CD4-positive, CD25-positive, alpha-beta regulatory T cell (primary cell): Measurements from ENCODE around the gene ASXL2. TPM values are rescaled to one million over a fixed set of nuclear protein-coding genes. Genes with fewer than 3 reads are reported as not detected.
"Not testable (repeated sequence)": the region's sequence is repeated elsewhere in the genome, so short reads cannot be mapped to it uniquely, and the experiment has no call there.

ENCODE experiments used
- ATAC-seq, 2 donors: fragments of 150-1000 bp; cut with Tn5 transposase; one replicate each; pipeline ENCODE4 v1.10.0; 2021; ENCODE audit warnings: low read depth in 2 of 2, moderate number of reproducible peaks in 2 of 2, moderate library complexity in 1 of 2
- DNase-seq, 3 donors: peaks; one replicate each; pipeline versions ENCODE4 v3.0.0 to v3.0.0-alpha.2; 2012 to 2022; ENCODE audit warnings: mixed read lengths in 1 of 3
- H3K27ac ChIP-seq: one replicate; pipeline ENCODE4 v1.7.0; 2013; ENCODE audit warnings: mild to moderate bottlenecking, low read length; ENCODE audit not compliant: insufficient read depth, poor library complexity, severe bottlenecking
- H3K27me3 ChIP-seq: one replicate; pipeline ENCODE4 v1.7.0; 2013; ENCODE audit warnings: low read length; ENCODE audit not compliant: control insufficient read depth, insufficient read depth
- H3K36me3 ChIP-seq: one replicate; pipeline ENCODE4 v1.7.0; 2013; ENCODE audit warnings: mild to moderate bottlenecking, low read length, moderate library complexity; ENCODE audit not compliant: control insufficient read depth, insufficient read depth
- H3K4me1 ChIP-seq: 2 replicates; pipeline ENCODE4 v1.7.0; 2013; ENCODE audit warnings: mild to moderate bottlenecking, low read length; ENCODE audit not compliant: insufficient read depth, control insufficient read depth, poor library complexity, severe bottlenecking
- H3K4me3 ChIP-seq: one replicate; pipeline ENCODE4 v1.7.0; 2013; ENCODE audit warnings: low read depth, mild to moderate bottlenecking, low read length, moderate library complexity
- H3K9me3 ChIP-seq, 2 experiments: 1 replicate in 1 of 2; 2 replicates in 1 of 2; pipeline ENCODE4 v1.7.0; 2013; ENCODE audit warnings: low read length in 2 of 2, mild to moderate bottlenecking in 1 of 2, moderate library complexity in 1 of 2; ENCODE audit not compliant: control insufficient read depth in 2 of 2
- H3K27ac Mint-ChIP-seq, 3 donors: one replicate each; pipeline ENCODE4 v1.8.0; 2020 to 2022; ENCODE audit warnings: mild to moderate bottlenecking in 3 of 3, mixed read lengths in 3 of 3, moderate library complexity in 2 of 3
- H3K27me3 Mint-ChIP-seq: one replicate; pipeline ENCODE4 v1.8.0; 2022; ENCODE audit warnings: mild to moderate bottlenecking, mixed read lengths
- H3K36me3 Mint-ChIP-seq: one replicate; pipeline ENCODE4 v1.8.0; 2020; ENCODE audit warnings: mixed read lengths
- H3K4me1 Mint-ChIP-seq, 4 donors: one replicate each; pipeline ENCODE4 v1.8.0; 2020 to 2022; ENCODE audit warnings: mixed read lengths in 4 of 4, mild to moderate bottlenecking in 1 of 4
- H3K4me3 Mint-ChIP-seq, 4 donors: one replicate each; pipeline ENCODE4 v1.8.0; 2020 to 2022; ENCODE audit warnings: mild to moderate bottlenecking in 4 of 4, mixed read lengths in 4 of 4, moderate library complexity in 3 of 4
- H3K9me3 Mint-ChIP-seq, 7 donors: one replicate each; pipeline ENCODE4 v1.8.0; 2020 to 2022; ENCODE audit warnings: mixed read lengths in 7 of 7, mild to moderate bottlenecking in 3 of 7, moderate library complexity in 2 of 7
- polyA plus RNA-seq, 4 donors: library from polyadenylated mRNA; unstranded; fragments of 300-500 nt; fragmentation: Illumina TruSeq; gene quantifications; one replicate each; pipeline ENCODE4 v1.2.3, GENCODE V29; 2021
- total RNA-seq: library from RNA; stranded (reverse); gene quantifications from one replicate; pipeline ENCODE4 v1.2.3, GENCODE V29; 2022

ASXL2 gene
- total and polyA plus RNA-seq, 5 donors from 2014 or later, result 6.8 to 48.6 (median 8.2) TPM

GRCh38 chr2:25856377-25856776 is 21.9 kb downstream of the ASXL2 start:
- Mint-ChIP-seq H3K36me3 (peaks cover 4% of the 10 kb centered on the region), H3K27me3 (no peaks in the 10 kb centered on the region), H3K27ac (no peak overlapping the region), H3K9me3 (no peaks in the 10 kb centered on the region), H3K4me3 (no peak overlapping the region), H3K4me1 (peaks cover 28 to 54% (median 49%) of the 10 kb centered on the region in 4 donors)
- Histone ChIP-seq H3K9me3 (no peaks in the 10 kb centered on the region), H3K27ac (no peak overlapping the region), H3K4me1 (peaks cover 40% of the 10 kb centered on the region), H3K27me3 (no peaks in the 10 kb centered on the region), H3K4me3 (no peak overlapping the region), H3K36me3 (peaks cover 5% of the 10 kb centered on the region)
- ATAC-seq (no peak), DNase-seq (no peak)

GRCh38 chr2:25855065-25855464 is 23.2 kb downstream of the ASXL2 start:
- ATAC-seq (no peak), DNase-seq (no peak)
- no peak overlapping the region for H3K4me3 ChIP-seq
- peak overlapping the region in 2 of 3 donors; percentile 44 to 72 for H3K27ac Mint-ChIP-seq
- no peaks in the 10 kb centered on the region for H3K27me3 ChIP-seq
- H3K4me1 Mint-ChIP-seq, result peaks cover 23 to 54% (median 51%) of the 10 kb centered on the region in 4 donors
- peaks cover 40% of the 10 kb centered on the region for H3K4me1 ChIP-seq
- no peaks in the 10 kb centered on the region for H3K27me3 Mint-ChIP-seq
- H3K4me3 Mint-ChIP-seq, result no peak overlapping the region
- no peaks in the 10 kb centered on the region for H3K9me3 ChIP-seq
- H3K36me3 ChIP-seq, result peaks cover 5% of the 10 kb centered on the region
- no peak overlapping the region for H3K27ac ChIP-seq
- no peaks in the 10 kb centered on the region for H3K9me3 Mint-ChIP-seq
- H3K36me3 Mint-ChIP-seq, result peaks cover 4% of the 10 kb centered on the region

GRCh38 chr2:25854613-25855012 is 23.7 kb downstream of the ASXL2 start:
- ATAC-seq (no peak), DNase-seq (no peak)
- Mint-ChIP-seq H3K9me3 (no peaks in the 10 kb centered on the region), H3K4me1 (peaks cover 22 to 53% (median 50%) of the 10 kb centered on the region in 4 donors), H3K36me3 (peaks cover 4% of the 10 kb centered on the region), H3K4me3 (no peak overlapping the region), H3K27ac (peak overlapping the region in 2 of 3 donors; percentile 44 to 72), H3K27me3 (no peaks in the 10 kb centered on the region)
- Histone ChIP-seq H3K27ac (no peak overlapping the region), H3K36me3 (peaks cover 5% of the 10 kb centered on the region), H3K27me3 (no peaks in the 10 kb centered on the region), H3K4me3 (no peak overlapping the region), H3K4me1 (peaks cover 37% of the 10 kb centered on the region), H3K9me3 (no peaks in the 10 kb centered on the region)

- no peaks in the 10 kb centered on the region for H3K27me3 ChIP-seq
- peaks cover 5% of the 10 kb centered on the region for H3K36me3 ChIP-seq
- peak overlapping the region; percentile 48 for H3K27ac ChIP-seq
- Mint-ChIP-seq H3K27ac (peak overlapping the region; percentile 52 to 66 (median 62)), H3K36me3 (peaks cover 4% of the 10 kb centered on the region), H3K27me3 (no peaks in the 10 kb centered on the region), H3K9me3 (no peaks in the 10 kb centered on the region), H3K4me1 (peaks cover 18 to 49% (median 46%) of the 10 kb centered on the region in 4 donors), H3K4me3 (peak overlapping the region in 1 of 4 donors; percentile 39)
- ATAC-seq (peak; percentile 23 to 35), DNase-seq (peak in 2 of 3 donors; percentile 13 to 38)
- H3K9me3 ChIP-seq, result no peaks in the 10 kb centered on the region
- H3K4me3 ChIP-seq, result peak overlapping the region; percentile 16
- H3K4me1 ChIP-seq, result peaks cover 37% of the 10 kb centered on the region
Observed at GRCh38 chr2:25853038-25853638, 25.1 kb downstream of the ASXL2 start.

DNA sequence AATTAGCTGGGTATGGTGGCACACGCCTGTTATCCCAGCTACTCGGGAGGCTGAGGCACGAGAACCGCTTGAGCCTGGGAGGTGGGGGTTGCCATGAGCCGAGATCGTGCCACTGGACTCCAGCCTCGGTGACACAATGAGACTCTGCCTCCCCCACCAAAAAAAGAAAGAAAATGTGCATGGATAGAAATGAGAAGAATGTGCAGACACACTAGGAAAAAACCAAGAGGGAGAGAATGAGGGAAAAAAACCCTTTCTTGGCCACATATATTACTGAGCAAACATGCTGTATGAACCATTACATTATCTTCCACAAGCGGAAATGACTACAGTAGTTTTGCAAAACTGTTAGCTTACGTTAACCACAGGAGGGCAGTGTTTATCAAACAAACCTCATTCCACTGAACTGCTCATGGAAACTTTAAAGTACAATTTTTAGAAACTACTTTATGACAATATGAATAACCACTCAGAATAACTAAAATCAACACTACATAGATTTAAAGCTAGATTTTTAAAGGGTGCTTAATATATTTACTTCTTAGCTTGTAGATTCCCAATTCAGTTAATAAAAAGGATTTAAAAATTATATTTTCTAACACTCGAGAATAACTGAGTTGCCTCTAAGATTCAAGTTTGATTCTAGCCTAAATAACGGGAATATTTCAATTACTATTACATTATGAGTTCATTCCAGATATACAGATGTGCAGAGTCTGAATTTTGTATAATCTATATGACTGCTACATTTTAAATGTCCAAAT is 26.4 kb downstream of the ASXL2 start:
- Histone ChIP-seq H3K36me3 (peaks cover 8% of the 10 kb centered on the region), H3K27me3 (no peaks in the 10 kb centered on the region), H3K27ac (peak overlapping the region; percentile 71), H3K4me1 (peaks cover 32% of the 10 kb centered on the region), H3K9me3 (no peaks in the 10 kb centered on the region), H3K4me3 (peak overlapping the region; percentile 48)
- Mint-ChIP-seq H3K27ac (peak overlapping the region; percentile 58 to 87 (median 66)), H3K27me3 (no peaks in the 10 kb centered on the region), H3K4me3 (peak overlapping the region; percentile 9 to 73 (median 68)), H3K9me3 (peaks cover 0 to 3% (median 0%) of the 10 kb centered on the region in 7 donors), H3K36me3 (peaks cover 8% of the 10 kb centered on the region), H3K4me1 (peaks cover 18 to 49% (median 45%) of the 10 kb centered on the region in 4 donors)
- DNase-seq (peak; percentile 32 to 84 (median 76)), ATAC-seq (peak; percentile 90 to 96)

DNA sequence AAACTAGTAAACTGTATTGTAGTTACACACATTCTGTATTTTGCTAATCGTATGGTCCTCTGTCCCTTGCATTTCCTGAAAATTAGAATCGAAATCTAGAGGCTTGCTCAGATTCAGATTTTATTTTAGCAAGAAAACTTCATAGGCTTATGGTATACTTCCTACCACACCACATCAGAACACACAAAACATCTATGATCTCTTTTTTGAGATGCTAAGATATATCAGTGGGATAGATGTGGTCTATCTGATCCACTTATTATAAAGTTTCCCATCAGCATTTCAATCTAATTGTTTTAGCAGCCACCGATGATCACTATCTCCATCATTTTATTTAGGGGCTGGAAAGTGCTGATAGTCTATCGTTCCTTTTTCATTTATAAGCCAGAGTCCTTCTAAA is 27.9 kb downstream of the ASXL2 start:
- Histone ChIP-seq H3K36me3 (peaks cover 10% of the 10 kb centered on the region), H3K4me1 (peaks cover 32% of the 10 kb centered on the region)
- H3K27ac ChIP-seq, DNase-seq, H3K9me3 Mint-ChIP-seq, H3K27me3 ChIP-seq, H3K4me3 ChIP-seq, H3K36me3 Mint-ChIP-seq, H3K27me3 Mint-ChIP-seq, ATAC-seq, H3K9me3 ChIP-seq: not testable (repeated sequence)
- peak overlapping the region in 1 of 4 donors; percentile 8 for H3K4me3 Mint-ChIP-seq
- H3K4me1 Mint-ChIP-seq, result peaks cover 18 to 50% (median 46%) of the 10 kb centered on the region in 4 donors
- peak overlapping the region in 2 of 3 donors; percentile 41 to 53 for H3K27ac Mint-ChIP-seq

- not testable (repeated sequence) for DNase-seq, H3K4me3 ChIP-seq, H3K9me3 Mint-ChIP-seq, H3K27me3 ChIP-seq, H3K27ac ChIP-seq, ATAC-seq, H3K4me3 Mint-ChIP-seq, H3K36me3 Mint-ChIP-seq, H3K27me3 Mint-ChIP-seq, H3K27ac Mint-ChIP-seq, H3K9me3 ChIP-seq
- Histone ChIP-seq H3K36me3 (peaks cover 16% of the 10 kb centered on the region), H3K4me1 (peaks cover 32% of the 10 kb centered on the region)
- H3K4me1 Mint-ChIP-seq, result peaks cover 24 to 43% (median 41%) of the 10 kb centered on the region in 4 donors
Observed at GRCh38 chr2:25849350-25849749, 28.9 kb downstream of the ASXL2 start.
